Measurements from ENCODE around the gene ATP2B3.

ATP2B3 gene

GRCh38 chrX:153507484-153508178, 9.8 kb upstream of the ATP2B3 start:
- no peak overlapping the region for H3K9ac ChIP-seq (ENCODE audit: low read depth, low read length, poor library complexity, severe bottlenecking)

GRCh38 chrX:153509592-153509991, 7.8 kb upstream of the ATP2B3 start:
- no peak for TF ChIP-seq CTCF (conservative IDR thresholded peaks at IDR 0.05; ENCODE audit: low read length)
- no peak for TF ChIP-seq EZH2phosphoT487 (IDR thresholded peaks at IDR 0.05; ENCODE audit: borderline replicate concordance)
- no peaks in the 10 kb centered on the region for H3K9me3 ChIP-seq (ENCODE audit: insufficient read depth, low read depth, low read length)
- no peak overlapping the region for H2AFZ ChIP-seq (ENCODE audit: low read length)
- H3K9me2 ChIP-seq (replicated peaks; ENCODE audit: low read depth, low read length), result no peaks in the 10 kb centered on the region
- H3K4me2 ChIP-seq (ENCODE audit: low read depth, low read length, poor library complexity, severe bottlenecking), result no peak overlapping the region
- H3K9ac ChIP-seq (ENCODE audit: low read depth, low read length, poor library complexity, severe bottlenecking), result no peak overlapping the region
- no peaks in the 10 kb centered on the region for H3K4me1 ChIP-seq (ENCODE audit: insufficient read depth, low read length, poor library complexity, severe bottlenecking)
- H3K79me2 ChIP-seq (ENCODE audit: insufficient read depth, low read length), result no peaks in the 10 kb centered on the region
- no peaks in the 10 kb centered on the region for H4K20me1 ChIP-seq (ENCODE audit: insufficient read depth, low read length, poor library complexity, severe bottlenecking)
- H3K27me3 ChIP-seq (ENCODE audit: insufficient read depth, low read length, poor library complexity, severe bottlenecking), result no peaks in the 10 kb centered on the region
- no peaks in the 10 kb centered on the region for H3F3A ChIP-seq (ENCODE audit: low read depth)
- H3K4me3 ChIP-seq (ENCODE audit: low read length, poor library complexity, severe bottlenecking), result no peak overlapping the region
- no peaks in the 10 kb centered on the region for H3K36me3 ChIP-seq (ENCODE audit: insufficient read depth, low read length)

More at GRCh38 chrX:153507484-153508178, 9.8 kb upstream of the ATP2B3 start:
- no peaks in the 10 kb centered on the region for H3K9me3 ChIP-seq (ENCODE audit: insufficient read depth, low read depth, low read length)
- H3K9me2 ChIP-seq (replicated peaks; ENCODE audit: low read depth, low read length), result no peaks in the 10 kb centered on the region
- no peaks in the 10 kb centered on the region for H3K4me1 ChIP-seq (ENCODE audit: insufficient read depth, low read length, poor library complexity, severe bottlenecking)
- no peak overlapping the region for H3K4me2 ChIP-seq (ENCODE audit: low read depth, low read length, poor library complexity, severe bottlenecking)
- H3K4me3 ChIP-seq (ENCODE audit: low read length, poor library complexity, severe bottlenecking), result no peak overlapping the region
- H3K36me3 ChIP-seq (ENCODE audit: insufficient read depth, low read length), result no peaks in the 10 kb centered on the region
- no peaks in the 10 kb centered on the region for H3K79me2 ChIP-seq (ENCODE audit: insufficient read depth, low read length)
- H4K20me1 ChIP-seq (ENCODE audit: insufficient read depth, low read length, poor library complexity, severe bottlenecking), result no peaks in the 10 kb centered on the region
- H3F3A ChIP-seq (ENCODE audit: low read depth), result no peaks in the 10 kb centered on the region
- TF ChIP-seq EZH2phosphoT487 (IDR thresholded peaks at IDR 0.05; ENCODE audit: borderline replicate concordance) (no peak), CTCF (conservative IDR thresholded peaks at IDR 0.05; ENCODE audit: low read length) (peak; percentile 60)
- H2AFZ ChIP-seq (ENCODE audit: low read length), result peak overlapping the region; percentile 60
- no peaks in the 10 kb centered on the region for H3K27me3 ChIP-seq (ENCODE audit: insufficient read depth, low read length, poor library complexity, severe bottlenecking)

GRCh38 chrX:153510383-153510782, 7.1 kb upstream of the ATP2B3 start:
- Histone ChIP-seq H3K9ac (ENCODE audit: low read depth, low read length, poor library complexity, severe bottlenecking) (no peak overlapping the region), H3K4me3 (ENCODE audit: low read length, poor library complexity, severe bottlenecking) (no peak overlapping the region), H4K20me1 (ENCODE audit: insufficient read depth, low read length, poor library complexity, severe bottlenecking) (no peaks in the 10 kb centered on the region), H3F3A (ENCODE audit: low read depth) (no peaks in the 10 kb centered on the region), H3K9me3 (ENCODE audit: insufficient read depth, low read depth, low read length) (no peaks in the 10 kb centered on the region), H3K27me3 (ENCODE audit: insufficient read depth, low read length, poor library complexity, severe bottlenecking) (no peaks in the 10 kb centered on the region), H3K79me2 (ENCODE audit: insufficient read depth, low read length) (no peaks in the 10 kb centered on the region), H3K4me2 (ENCODE audit: low read depth, low read length, poor library complexity, severe bottlenecking) (no peak overlapping the region), H3K4me1 (ENCODE audit: insufficient read depth, low read length, poor library complexity, severe bottlenecking) (no peaks in the 10 kb centered on the region), H3K36me3 (ENCODE audit: insufficient read depth, low read length) (no peaks in the 10 kb centered on the region), H2AFZ (ENCODE audit: low read length) (no peak overlapping the region), H3K9me2 (replicated peaks; ENCODE audit: low read depth, low read length) (no peaks in the 10 kb centered on the region)
- TF ChIP-seq EZH2phosphoT487 (IDR thresholded peaks at IDR 0.05; ENCODE audit: borderline replicate concordance) (no peak), CTCF (conservative IDR thresholded peaks at IDR 0.05; ENCODE audit: low read length) (no peak)
